IPS DF 6.9 (cell line): ENCODE measurements around the gene PKD1.
A peak's percentile ranks its signal among the peaks of the same experiment; 100 is the strongest.
"Not testable (repeated sequence)": the region's sequence is repeated elsewhere in the genome, so short reads cannot be mapped to it uniquely, and the experiment has no call there.

Experiments used
- DNase-seq: peaks from one replicate; pipeline ENCODE4 v3.0.0-alpha.2; 2013; ENCODE audit warnings: low read depth, low spot score
- H3K27ac ChIP-seq: one replicate; pipeline ENCODE4 v1.5.1; 2013; ENCODE audit warnings: low read length, control low read depth
- H3K27me3 ChIP-seq: 2 replicates; pipeline ENCODE4 v1.6.1; 2013; ENCODE audit warnings: mild to moderate bottlenecking, low read length; ENCODE audit not compliant: control insufficient read depth, insufficient read depth
- H3K36me3 ChIP-seq: 2 replicates; pipeline ENCODE4 v1.6.1; 2013; ENCODE audit warnings: low read length; ENCODE audit not compliant: control insufficient read depth, insufficient read depth
- H3K4me1 ChIP-seq: 2 replicates; pipeline ENCODE4 v1.6.1; 2013; ENCODE audit warnings: low read length; ENCODE audit not compliant: control insufficient read depth, insufficient read depth
- H3K4me3 ChIP-seq: 2 replicates; pipeline ENCODE4 v1.5.1; 2013; ENCODE audit warnings: mild to moderate bottlenecking, low read length
- H3K9me3 ChIP-seq: 2 replicates; pipeline ENCODE4 v1.6.1; 2013; ENCODE audit warnings: low read length, inconsistent platforms; ENCODE audit not compliant: control insufficient read depth, insufficient read depth
- WGBS: extraction: QIAGEN DNeasy Blood & Tissue Kit; methylation state at CpG from one replicate; pipeline ENCODE4 v1.1.7; 2013; ENCODE audit warnings: mixed read lengths, missing lambda C conversion rate; ENCODE audit not compliant: insufficient read length, insufficient coverage; 5-methylcytosine and 5-hydroxymethylcytosine counted together

The PKD1 gene

GRCh38 chr16:2135770-2136490 lies at the start of gene PKD1:
PKD1 (minus strand) TSS chr16:2135898; CDS start chr16:2135689, 209 bp downstream.
- H3K27me3 ChIP-seq, H3K36me3 ChIP-seq, H3K27ac ChIP-seq, H3K4me1 ChIP-seq, DNase-seq, H3K9me3 ChIP-seq: not testable (repeated sequence)
- WGBS: no CpG with 5 or more reads among the region's 81 CpGs
- H3K4me3 ChIP-seq: peak within 1 kb of the TSS; percentile 57; the same call in 1 of the 2 replicates

GRCh38 chr16:2184962-2185361 lies 49.3 kb upstream of the PKD1 start:
- Histone ChIP-seq H3K27ac (no peak overlapping the region), H3K36me3 (no peaks in the 10 kb centered on the region; the same call in 1 of the 2 replicates), H3K9me3 (no peaks in the 10 kb centered on the region), H3K4me1 (no peaks in the 10 kb centered on the region; the same call in 1 of the 2 replicates), H3K27me3 (no peaks in the 10 kb centered on the region), H3K4me3 (no peak overlapping the region)
- no CpG with 5 or more reads among the region's 20 CpGs for WGBS
- no peak for DNase-seq

GRCh38 chr16:2184346-2184745 lies 48.6 kb upstream of the PKD1 start:
- WGBS: no CpG with 5 or more reads among the region's 19 CpGs
- Histone ChIP-seq H3K27me3 (no peaks in the 10 kb centered on the region), H3K36me3 (no peaks in the 10 kb centered on the region; the same call in 1 of the 2 replicates), H3K4me1 (no peaks in the 10 kb centered on the region; the same call in 1 of the 2 replicates), H3K4me3 (no peak overlapping the region), H3K27ac (no peak overlapping the region), H3K9me3 (no peaks in the 10 kb centered on the region)
- DNase-seq: no peak

- Histone ChIP-seq H3K36me3 (no peaks in the 10 kb centered on the region; the same call in 1 of the 2 replicates), H3K4me1 (peaks cover 2% of the 10 kb centered on the region; the same call in 1 of the 2 replicates), H3K4me3 (no peak overlapping the region), H3K27ac (no peak overlapping the region), H3K27me3 (no peaks in the 10 kb centered on the region), H3K9me3 (no peaks in the 10 kb centered on the region)
- no peak for DNase-seq
- no CpG with 5 or more reads among the region's 30 CpGs for WGBS
Measured at GRCh38 chr16:2183671-2184070, 48.0 kb upstream of the PKD1 start.

GRCh38 chr16:2181952-2182351 lies 46.3 kb upstream of the PKD1 start:
- WGBS: no CpG with 5 or more reads among the region's 20 CpGs

GRCh38 chr16:2180962-2181923 lies 45.5 kb upstream of the PKD1 start:
- no peak overlapping the region for H3K4me3 ChIP-seq
- WGBS: no CpG with 5 or more reads among the region's 46 CpGs
- no peaks in the 10 kb centered on the region for H3K27me3 ChIP-seq
- no peak for DNase-seq
- no peaks in the 10 kb centered on the region for H3K9me3 ChIP-seq
- peaks cover 8% of the 10 kb centered on the region for H3K36me3 ChIP-seq
- H3K4me1 ChIP-seq: peaks cover 2% of the 10 kb centered on the region; the same call in 1 of the 2 replicates
- no peak overlapping the region for H3K27ac ChIP-seq

More at GRCh38 chr16:2181952-2182351, 46.3 kb upstream of the PKD1 start:
- no peaks in the 10 kb centered on the region for H3K27me3 ChIP-seq
- H3K4me1 ChIP-seq: peaks cover 2% of the 10 kb centered on the region; the same call in 1 of the 2 replicates
- no peak overlapping the region for H3K27ac ChIP-seq
- no peaks in the 10 kb centered on the region for H3K9me3 ChIP-seq
- H3K36me3 ChIP-seq: peaks cover 3% of the 10 kb centered on the region; the same call in 1 of the 2 replicates
- DNase-seq: no peak
- no peak overlapping the region for H3K4me3 ChIP-seq

- peaks cover 2% of the 10 kb centered on the region; the same call in 1 of the 2 replicates for H3K4me1 ChIP-seq
- H3K27me3 ChIP-seq: no peaks in the 10 kb centered on the region
- H3K36me3 ChIP-seq: peaks cover 16% of the 10 kb centered on the region
- H3K9me3 ChIP-seq: no peaks in the 10 kb centered on the region
- no peak for DNase-seq
- H3K4me3 ChIP-seq: no peak overlapping the region
- WGBS: no CpG with 5 or more reads among the region's 43 CpGs
- H3K27ac ChIP-seq: no peak overlapping the region
Measured at GRCh38 chr16:2180461-2180860, 44.8 kb upstream of the PKD1 start.

- Histone ChIP-seq H3K27me3 (no peaks in the 10 kb centered on the region), H3K27ac (no peak overlapping the region), H3K4me3 (no peak overlapping the region), H3K9me3 (no peaks in the 10 kb centered on the region), H3K36me3 (peaks cover 25% of the 10 kb centered on the region), H3K4me1 (peaks cover 2% of the 10 kb centered on the region)
- no peak for DNase-seq
- WGBS: no CpG with 5 or more reads among the region's 31 CpGs
Measured at GRCh38 chr16:2179576-2179975, 43.9 kb upstream of the PKD1 start.

GRCh38 chr16:2179107-2179501 lies 43.4 kb upstream of the PKD1 start:
- no peak for DNase-seq
- Histone ChIP-seq H3K4me3 (no peak overlapping the region; the same call in 1 of the 2 replicates), H3K27ac (no peak overlapping the region), H3K4me1 (peaks cover 2% of the 10 kb centered on the region), H3K27me3 (no peaks in the 10 kb centered on the region), H3K36me3 (peaks cover 29% of the 10 kb centered on the region), H3K9me3 (no peaks in the 10 kb centered on the region)
- WGBS: no CpG with 5 or more reads among the region's 50 CpGs
